ENCODE results near the gene ATP13A4.
"Not testable (repeated sequence)": the region's sequence is repeated elsewhere in the genome, so short reads cannot be mapped to it uniquely, and the experiment has no call there.

Gene ATP13A4

GRCh38 chr3:193553586-193553985 is 1.1 kb downstream of the ATP13A4 start:
- no peak for DNase-seq

DNA sequence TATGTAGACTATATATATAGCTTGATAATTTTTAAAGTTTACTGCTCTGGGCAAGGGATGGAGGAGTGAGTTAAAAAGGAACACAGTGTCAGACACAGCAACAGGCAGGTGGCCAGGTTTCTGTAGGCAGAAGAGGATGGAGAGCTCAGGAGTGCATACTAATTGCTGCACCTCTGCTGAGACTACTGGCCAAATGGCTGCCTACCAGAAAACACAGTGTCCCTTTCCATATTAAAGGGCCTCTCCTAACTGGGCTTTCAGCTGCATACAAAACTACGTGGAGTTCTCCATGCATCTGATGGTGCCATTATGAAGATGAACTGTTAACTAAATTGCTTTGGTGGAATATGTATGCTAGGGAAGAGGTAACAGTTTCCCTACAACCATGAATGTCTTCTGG is 1.8 kb downstream of the ATP13A4 start:
- DNase-seq = no peak

GRCh38 chr3:193548406-193548805 is 6.3 kb downstream of the ATP13A4 start:
- DNase-seq = no peak

DNA sequence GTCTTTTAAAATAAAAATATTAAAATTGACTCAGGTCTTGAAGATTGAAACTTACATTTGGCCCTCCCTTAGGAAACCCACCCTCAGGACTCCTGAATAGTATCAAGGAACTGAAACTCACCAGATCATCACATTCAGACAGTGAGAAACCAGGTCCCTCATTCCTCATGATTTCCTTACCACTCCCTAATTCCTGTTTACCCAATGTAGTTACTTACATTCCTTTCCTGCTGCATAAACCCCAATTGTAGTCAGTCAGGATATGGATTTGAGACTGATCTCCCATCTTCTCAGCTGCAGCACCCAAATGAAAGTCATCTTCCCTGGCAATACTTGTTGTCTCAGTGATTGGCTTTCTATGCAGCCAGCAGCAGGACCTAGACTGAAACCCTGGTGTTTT is 8.6 kb downstream of the ATP13A4 start:
- DNase-seq = no peak

DNA sequence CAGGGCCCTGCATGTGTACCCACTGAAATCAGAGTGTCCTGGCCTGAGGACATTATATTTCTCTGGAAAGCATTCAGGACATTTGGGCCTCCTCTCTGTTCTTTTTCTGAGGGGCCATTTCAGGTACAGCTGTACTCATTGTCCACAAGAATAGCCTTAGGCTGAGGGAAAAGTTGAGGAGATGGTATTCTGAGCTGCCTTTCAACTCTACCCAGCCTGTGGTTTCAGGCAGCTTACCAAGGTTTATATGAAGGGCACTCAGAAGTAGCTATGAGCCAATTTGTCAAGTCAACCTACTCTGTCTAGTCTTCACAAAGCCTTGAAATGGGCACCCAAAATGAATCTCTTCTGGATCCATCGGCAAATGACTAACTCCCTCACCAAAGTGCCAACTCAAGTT is 9.4 kb downstream of the ATP13A4 start:
- DNase-seq = no peak

GRCh38 chr3:193544289-193544688 is 10.4 kb downstream of the ATP13A4 start:
- no peak for DNase-seq

- no peak for DNase-seq
Measured at GRCh38 chr3:193530231-193531165, 24.2 kb downstream of the ATP13A4 start.

DNA sequence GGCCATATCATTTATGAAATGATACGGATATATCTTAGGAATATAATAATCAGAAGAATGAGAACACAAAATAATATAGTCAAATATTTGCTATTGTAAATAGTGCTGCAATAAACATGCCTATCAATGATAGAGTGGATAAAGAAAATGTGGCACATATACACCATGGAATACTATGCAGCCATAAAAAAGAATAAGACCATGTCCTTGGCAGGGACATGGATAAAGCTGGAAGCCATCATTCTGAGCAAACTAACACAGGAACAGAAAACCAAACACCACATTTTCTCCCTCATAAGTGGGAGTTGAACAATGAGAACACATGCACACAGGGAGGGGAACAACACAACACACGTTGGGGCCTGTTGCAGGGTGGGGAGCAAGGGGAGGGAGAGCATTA is 28.6 kb downstream of the ATP13A4 start:
- DNase-seq = not testable (repeated sequence)

DNA sequence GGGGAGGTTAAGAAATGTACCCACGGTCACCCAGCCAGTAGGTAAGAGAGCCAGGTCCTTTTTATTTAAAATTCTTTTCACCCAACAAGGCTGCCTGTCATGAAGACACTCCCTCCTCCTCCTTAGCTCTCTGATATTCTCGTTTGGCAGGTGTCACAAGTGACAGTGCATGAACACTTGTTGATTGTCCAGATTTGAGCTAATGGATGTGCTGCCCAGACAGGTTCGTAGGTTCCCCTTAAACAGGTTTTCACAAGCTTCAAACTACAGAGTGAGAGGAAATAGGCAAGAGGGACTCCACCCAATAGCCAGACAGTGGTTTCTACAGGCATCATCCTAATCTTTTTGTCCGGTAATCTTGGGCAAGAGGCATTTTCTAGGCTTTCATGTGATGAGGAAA is 32.2 kb downstream of the ATP13A4 start:
- DNase-seq = no peak

DNA sequence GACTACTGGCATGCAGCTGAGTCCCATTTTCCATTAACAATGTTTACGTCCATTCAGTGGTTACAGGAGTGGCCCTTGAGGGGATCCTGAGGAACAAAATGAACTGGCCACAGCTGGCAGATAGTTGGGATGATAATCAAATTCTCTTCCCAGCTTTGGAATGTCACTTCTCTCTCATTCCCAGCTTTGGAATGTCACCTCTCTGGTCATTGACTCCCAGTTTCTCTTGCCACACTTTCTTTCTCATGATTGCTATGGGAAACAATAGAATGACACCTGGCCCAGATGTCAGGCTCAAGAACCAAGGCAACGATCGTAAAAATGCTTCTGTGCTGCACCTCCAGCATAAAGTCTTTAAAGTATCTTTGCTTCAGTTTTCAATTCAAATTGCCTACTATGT is 34.0 kb downstream of the ATP13A4 start:
- DNase-seq = no peak

DNA sequence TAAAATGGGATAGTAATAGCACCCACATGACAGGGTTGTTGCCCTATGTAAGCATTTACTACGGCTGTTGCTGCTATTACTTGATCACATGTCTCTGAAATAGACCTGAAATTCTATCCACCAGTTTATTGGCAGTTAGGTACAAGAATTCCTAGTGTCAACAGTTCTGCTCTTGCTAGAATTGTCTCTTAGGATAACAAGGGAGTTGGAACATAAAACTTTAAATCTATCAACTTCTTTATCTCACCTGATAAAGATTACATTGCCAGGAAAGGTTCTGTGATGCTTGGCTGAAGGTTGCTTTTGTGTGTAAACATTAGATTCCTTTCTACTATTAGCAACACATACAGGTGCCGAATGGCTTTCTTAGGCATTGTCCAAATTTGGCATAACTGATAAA is 38.7 kb downstream of the ATP13A4 start:
- no peak for DNase-seq

DNA sequence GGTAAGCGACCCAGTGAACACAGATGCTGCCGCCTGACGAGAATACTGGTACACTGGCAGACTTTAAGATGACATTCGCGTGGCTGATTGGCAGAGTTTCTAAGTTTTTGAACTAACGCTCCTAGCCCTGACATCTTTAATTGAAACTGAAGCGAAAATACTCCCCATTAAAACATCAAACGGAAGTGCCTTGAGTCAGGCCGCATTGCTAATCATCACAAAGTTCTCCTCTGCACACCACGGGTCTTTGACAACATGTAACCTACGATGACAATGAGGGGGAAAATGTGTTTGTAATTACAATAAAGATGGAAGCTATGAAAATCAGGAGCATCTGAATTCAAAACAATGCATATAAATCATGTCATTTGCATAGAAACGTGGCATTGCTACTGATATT is 44.5 kb downstream of the ATP13A4 start:
- no peak for DNase-seq

GRCh38 chr3:193509103-193509965 is 45.4 kb downstream of the ATP13A4 start:
- DNase-seq = no peak

- DNase-seq = no peak
Measured at GRCh38 chr3:193508108-193508507, 46.6 kb downstream of the ATP13A4 start.

DNA sequence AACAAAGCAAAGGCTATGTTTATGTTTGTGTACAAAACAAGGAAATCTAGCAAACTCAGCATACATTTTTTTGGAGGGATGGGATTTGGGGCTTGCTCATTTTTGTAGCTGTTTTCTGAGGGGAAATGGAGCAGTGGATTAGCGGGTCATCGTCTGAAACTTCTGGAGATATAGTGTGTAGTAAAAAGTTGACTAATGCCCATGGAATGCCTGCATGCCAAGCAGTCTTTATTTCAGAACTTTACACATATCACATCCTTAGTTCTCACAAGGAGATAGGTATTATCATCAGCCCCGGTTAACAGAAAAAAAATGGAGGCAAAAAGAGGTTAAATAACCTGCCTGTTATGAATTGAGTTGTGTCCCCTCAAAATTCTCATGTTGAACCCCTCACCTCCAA is 47.1 kb downstream of the ATP13A4 start:
- no peak for DNase-seq

DNA sequence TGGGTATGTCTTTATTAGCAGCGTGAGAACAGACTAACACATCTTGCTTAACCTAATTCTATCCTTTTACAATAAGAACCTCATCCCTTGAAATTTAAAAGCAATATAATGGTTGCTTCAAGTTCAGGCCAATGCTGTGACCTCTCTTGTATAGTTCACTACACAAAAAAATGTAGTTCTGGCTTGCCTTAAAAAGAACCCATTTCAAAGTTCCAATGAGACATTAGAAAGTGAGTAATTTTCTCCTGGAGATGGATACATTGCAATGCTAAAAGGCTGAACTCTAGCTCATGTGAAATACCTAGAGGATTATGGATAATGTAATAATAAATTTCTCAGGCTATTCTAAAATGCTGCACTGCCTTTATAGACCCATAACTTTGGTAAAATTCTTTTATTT is 47.8 kb downstream of the ATP13A4 start:
- DNase-seq = no peak

DNA sequence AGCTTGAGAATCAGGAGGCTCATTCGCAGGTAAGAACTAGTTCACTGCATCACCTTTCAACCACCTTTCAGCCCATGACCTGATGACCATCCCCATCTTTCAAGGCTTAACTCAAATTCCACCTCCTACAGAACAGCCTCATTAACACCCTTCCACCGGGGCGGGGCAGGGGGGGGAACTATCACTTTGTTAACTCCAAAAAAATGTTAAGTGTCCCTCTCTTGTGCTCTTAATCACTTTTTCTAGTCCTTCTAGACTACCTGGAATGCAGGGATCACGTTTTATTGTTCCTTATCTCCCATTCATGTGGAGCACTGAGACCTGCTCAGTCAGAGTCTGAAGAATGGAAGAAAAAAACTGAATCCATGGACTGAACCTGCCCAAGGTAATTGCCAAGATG is 51.8 kb downstream of the ATP13A4 start:
- DNase-seq = no peak

GRCh38 chr3:193499801-193500485 is 54.8 kb downstream of the ATP13A4 start:
- DNase-seq = no peak

DNA sequence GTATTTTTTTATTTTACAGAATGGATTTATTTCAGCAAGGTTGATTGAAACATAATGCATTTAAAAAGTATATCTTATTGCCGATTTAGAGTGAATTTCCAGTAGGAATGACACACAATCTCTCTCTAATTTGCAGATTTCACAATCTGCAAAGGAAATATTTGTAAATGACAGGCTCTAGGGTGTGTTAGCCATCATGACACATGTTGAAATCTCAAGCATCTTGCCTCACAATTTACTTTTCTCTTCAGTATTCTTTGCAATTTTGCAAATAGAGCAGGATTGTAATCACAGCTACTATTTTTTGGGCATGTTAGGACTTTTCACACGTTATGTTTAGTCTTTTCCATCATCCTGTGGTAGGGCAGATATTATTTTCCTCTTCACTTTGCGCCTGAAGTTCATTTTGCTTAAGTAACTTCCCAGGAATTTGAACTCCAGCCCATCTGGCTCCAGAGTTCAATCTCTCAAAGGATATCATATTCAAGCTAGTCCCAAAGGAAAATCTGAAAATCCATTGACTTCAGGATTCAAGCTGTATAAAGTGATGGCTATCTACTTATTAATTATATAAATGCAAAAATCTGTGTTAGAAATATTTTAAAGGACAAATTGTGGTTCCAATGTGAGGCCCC is 55.4 kb downstream of the ATP13A4 start:
- no peak for DNase-seq

- DNase-seq = no peak
Measured at GRCh38 chr3:193498215-193498614, 56.5 kb downstream of the ATP13A4 start.

- DNase-seq = no peak
Measured at GRCh38 chr3:193496658-193497057, 58.0 kb downstream of the ATP13A4 start.

GRCh38 chr3:193491026-193491425 is 63.7 kb downstream of the ATP13A4 start:
- no peak for DNase-seq

- DNase-seq = no peak
Measured at GRCh38 chr3:193490580-193490979, 64.1 kb downstream of the ATP13A4 start.

Measured in NCI-H1417 treated with DMSO at 0.1 percent for 48 hours (cell line).